HS-27A (cell line): ENCODE results near the gene PTH2.
A peak's percentile ranks its signal among the peaks of the same experiment; 100 is the strongest.

Source experiments
- DNase-seq: peaks from one replicate; pipeline ENCODE4 v3.0.0-alpha.2; 2012; ENCODE audit warnings: low read depth, missing footprints

PTH2 gene

GRCh38 chr19:49409441-49410029 lies 13.7 kb downstream of the PTH2 start:
- DNase-seq = no peak

GRCh38 chr19:49408816-49409440 lies 14.3 kb downstream of the PTH2 start:
- no peak for DNase-seq

GRCh38 chr19:49407482-49408015 lies 15.7 kb downstream of the PTH2 start:
- no peak for DNase-seq

DNA sequence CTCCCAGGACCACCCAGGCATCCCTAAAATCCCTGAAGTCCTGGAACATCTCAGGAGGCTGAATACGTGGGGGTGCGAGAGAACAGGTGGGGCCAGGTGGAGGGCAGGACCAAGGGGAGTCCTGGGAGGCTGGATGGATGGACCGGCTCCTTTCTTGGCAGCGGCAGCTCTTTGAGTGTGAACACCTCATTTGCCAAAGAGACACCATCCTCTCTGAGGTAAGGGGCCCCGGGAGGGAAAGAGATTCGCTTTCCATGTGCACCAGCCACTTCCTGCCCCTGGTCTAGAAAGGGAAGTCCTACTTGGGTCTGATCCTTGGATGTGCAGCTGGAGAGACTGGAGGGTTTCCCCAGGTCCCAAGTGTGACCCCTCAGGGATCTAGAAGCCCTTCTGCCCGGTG lies 16.2 kb downstream of the PTH2 start:
- DNase-seq = no peak

- DNase-seq = no peak
These were observed 19.6 kb downstream of the PTH2 start for GRCh38 chr19:49403404-49404187.

DNA sequence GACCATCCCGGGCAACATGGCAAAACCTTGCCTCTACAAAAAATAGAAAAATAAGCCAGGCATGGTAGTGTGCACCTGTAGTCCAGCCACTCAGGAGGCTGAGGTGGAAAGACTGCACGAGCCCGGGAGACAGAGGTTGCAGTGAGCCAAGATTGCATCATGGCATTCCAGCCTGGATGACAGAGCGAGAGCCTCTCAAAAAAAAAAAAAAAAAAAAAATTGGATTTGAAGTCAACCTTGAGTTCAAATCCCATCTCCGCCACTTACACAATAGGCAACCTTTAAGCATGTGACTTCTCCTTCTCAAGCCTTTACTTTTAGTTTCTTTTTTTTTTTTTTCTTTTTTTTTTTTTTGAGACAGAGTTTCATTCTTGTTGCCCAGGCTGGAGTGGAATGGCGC lies 23.2 kb downstream of the PTH2 start:
- no peak for DNase-seq

- no peak for DNase-seq
These were observed 24.3 kb downstream of the PTH2 start for GRCh38 chr19:49398931-49399330.

DNA sequence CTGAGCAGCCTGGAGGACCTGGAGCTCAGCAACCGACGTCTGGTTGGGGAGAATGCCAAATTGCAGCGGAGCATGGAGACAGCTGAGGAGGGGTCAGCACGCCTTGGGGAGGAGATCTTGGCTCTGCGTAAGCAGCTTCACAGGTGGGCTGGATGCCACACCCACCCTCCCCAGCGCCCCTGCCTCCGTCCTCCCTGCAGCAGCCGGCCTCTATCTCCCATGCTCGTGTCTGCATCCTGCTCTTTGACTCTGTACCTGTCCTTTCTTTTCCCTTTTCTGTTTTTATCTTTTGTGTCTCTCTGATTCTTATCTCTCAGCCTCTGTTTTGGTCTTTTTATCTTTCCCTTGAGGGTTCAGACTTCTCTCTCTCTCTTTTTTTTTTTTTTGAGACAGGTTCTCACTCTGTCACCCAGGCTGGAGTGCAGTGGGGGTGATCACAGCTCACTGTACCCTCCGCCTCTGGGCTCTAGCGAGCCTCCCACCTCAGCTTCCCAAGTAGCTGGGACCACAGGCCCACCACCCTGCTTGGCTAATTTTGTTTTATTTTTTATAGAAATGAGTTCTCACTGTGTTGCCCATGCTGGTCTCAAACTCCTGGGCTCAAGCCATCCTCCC lies 25.1 kb downstream of the PTH2 start:
- no peak for DNase-seq

- no peak for DNase-seq
These were observed 26.3 kb downstream of the PTH2 start for GRCh38 chr19:49396738-49397505.

DNA sequence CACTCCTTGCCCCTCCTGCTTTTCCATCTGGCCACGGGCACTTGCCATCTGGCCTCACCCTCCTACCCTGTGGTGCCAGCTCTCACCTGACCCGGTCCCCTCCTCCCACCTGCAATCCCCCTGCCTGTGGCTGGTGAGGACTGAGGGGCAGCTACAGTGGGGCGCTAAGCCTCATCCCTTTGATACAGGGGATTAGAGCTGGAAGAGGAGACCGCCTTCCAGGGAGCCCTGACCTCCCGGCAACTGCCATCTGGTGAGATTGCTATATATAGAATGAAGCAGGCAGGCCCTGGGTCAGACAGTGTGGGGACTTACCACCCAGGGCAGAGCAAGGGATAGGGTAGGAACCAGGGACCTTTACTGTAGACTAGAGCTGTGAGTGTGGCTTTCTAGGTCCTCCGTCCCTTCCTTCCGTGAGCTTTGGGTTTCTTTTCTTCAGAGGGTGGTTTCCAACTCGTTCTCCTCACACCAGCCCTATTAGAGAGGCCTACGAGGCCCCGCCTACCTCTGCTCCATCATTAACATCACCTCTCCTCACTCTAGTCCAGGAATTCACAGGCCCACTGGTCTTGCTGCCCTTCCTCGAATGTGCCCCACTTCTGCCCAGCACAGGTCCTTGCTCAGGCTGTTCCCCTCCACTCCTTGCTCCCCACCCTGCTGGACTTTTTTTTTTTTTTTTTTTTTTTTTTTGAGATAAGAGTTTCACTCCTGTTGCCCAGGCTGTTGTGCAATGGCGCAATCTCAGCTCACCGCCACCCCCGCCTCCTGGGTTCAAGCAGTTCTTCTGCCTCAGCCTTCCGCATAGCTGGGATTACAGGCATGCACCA lies 27.4 kb downstream of the PTH2 start:
- no peak for DNase-seq

DNA sequence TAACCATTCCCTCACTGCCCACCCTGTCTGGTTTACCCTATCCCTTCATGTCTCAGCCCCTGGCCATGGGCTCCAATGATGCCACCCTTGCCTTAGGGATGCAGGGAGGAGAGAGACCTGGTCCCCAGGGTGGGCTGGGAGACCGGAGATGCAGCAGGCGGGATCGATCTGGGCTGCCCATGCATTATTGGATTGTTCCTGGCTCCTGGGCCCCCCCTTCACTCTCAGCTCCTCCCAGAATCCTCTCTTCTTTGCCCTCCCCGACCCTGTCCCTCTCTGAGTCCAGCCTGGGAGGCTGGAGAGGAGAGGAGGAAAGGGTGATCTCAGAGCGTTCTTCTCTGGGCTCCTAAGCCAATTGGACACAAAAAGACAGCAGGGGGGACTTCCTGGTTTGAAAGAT lies 29.4 kb downstream of the PTH2 start:
- DNase-seq = no peak

DNA sequence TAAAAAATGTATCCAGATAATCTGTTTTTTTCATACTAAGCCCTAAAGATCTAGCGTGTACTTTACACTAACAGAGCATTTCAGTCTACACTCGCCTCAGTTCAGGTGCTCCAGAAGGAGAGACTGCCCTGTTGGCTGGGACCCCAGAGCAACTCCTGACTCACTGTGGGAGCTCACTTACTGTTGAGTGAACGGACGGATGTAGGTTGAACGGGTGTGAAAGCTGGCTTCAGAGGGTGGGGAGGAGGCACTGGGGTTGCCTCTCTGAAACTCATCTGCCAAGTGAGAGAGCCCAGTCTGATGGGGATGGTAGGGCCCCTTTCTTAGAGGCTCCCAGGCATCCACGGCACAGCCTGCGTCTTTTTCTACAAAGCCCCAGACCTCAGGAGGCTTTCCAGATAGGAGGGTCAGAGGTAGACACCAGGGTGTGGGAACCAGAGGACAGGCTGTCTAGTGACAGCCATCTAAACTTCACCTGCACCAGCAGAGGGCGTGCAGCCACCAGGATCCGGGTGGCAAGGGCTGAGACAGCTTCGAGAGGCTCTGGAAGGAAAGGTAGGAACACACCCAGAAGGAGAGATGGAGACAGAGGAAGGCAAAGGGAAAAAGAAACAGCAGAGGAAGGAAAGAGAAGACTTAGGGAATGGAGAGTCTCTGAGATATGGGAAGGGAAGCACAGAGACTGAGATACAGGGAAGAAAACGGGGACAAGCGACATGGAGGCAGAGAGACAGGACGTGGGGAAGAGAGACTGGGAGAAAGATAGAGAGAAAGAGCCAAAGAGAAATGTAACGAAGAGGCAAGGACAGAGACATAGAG lies 31.5 kb downstream of the PTH2 start:
- peak; percentile 31 for DNase-seq

DNA sequence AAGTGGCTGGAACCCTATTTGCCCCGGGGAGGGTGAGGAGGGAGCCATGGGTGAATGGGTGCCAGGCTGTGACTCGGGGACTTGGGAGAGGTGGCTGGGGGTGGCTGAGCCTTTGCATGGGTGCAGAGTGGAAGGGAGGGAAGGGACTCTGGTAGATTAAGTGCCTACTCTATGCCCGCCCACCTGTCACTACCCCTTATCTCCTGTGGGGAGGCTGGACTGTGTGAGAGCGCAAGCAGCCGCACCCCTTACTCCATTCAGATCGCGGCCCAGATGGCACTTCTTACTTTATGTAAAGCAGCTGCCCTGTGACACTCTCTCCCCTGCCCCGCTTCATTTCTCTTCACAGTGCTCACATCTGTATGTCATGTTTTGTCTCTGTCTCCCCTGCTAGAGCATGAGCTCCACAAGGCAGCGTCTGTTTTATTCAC lies 32.3 kb downstream of the PTH2 start:
- no peak for DNase-seq

DNA sequence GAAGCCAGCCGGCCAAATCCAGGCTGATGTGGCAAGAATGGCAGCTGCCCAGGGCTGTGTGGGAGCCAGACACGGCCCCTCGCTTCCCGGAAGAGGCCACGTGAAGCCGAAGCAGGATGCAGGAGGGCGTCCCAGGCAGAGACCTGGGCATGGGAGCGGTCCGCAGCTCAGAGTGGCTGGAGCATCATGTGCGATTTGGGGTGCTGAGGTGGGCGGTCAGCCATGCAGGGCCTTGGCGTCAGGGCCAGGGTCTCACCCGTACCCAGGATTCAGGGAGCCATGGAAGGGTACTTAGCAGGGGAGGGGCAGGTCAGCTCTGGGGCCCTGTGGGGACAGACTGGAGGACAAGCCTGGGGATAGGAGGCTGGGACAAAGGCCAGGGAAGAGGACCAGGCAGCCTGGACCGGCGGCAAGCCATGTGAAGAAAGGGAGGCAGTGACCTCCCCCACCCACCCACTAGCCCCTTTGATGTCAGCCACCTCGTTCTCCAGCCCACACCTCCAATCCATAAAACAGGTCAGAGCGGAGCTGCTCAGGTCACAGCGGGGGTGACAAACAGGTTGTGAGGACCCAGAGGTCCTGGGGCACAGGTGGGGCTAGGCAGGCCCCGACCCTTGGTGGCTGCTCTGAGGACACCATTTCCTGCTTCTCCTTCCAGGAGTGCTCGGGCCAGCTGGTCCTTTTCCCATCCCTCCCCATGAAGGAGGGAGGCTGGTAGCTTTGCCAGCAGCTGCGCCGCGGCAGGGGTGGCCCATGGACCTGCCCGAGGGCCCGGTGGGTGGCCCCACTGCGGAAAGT lies 32.9 kb downstream of the PTH2 start:
- no peak for DNase-seq

- no peak for DNase-seq
These were observed 33.8 kb downstream of the PTH2 start for GRCh38 chr19:49389406-49389805.

- DNase-seq = no peak
These were observed 35.3 kb downstream of the PTH2 start, which contains the start of gene KASH5 for GRCh38 chr19:49387936-49388372. Gene KASH5 (plus strand): TSS chr19:49388249. CDS start chr19:49390884, 2,635 bp downstream.

DNA sequence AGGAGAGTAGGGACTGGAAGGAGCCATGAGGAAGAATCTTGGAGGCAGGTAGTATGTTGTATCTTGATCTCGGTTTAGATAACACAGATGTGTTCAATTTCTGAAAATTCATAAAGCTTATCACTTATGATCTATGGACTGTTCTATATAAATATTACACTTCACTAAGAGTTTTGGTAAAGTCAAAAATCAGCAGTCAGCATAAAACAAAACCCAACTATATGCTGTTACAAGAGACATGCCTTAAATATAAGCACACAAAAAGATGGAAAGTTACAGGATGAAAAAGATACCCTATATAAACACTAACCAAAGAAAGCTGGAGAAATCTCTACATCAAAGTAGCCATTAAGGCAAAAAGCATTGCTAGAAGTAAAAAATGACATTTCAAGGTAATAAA lies 39.6 kb downstream of the PTH2 start:
- DNase-seq = no peak

- no peak for DNase-seq
These were observed 40.6 kb downstream of the PTH2 start for GRCh38 chr19:49382639-49383038.

- DNase-seq = no peak
These were observed 42.9 kb downstream of the PTH2 start for GRCh38 chr19:49380391-49380790.
